Measurements from ENCODE around the gene RTP1.
"Not testable (repeated sequence)": the region's sequence is repeated elsewhere in the genome, so short reads cannot be mapped to it uniquely, and the experiment has no call there.

RTP1 gene, protein sequence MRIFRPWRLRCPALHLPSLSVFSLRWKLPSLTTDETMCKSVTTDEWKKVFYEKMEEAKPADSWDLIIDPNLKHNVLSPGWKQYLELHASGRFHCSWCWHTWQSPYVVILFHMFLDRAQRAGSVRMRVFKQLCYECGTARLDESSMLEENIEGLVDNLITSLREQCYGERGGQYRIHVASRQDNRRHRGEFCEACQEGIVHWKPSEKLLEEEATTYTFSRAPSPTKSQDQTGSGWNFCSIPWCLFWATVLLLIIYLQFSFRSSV

DNA sequence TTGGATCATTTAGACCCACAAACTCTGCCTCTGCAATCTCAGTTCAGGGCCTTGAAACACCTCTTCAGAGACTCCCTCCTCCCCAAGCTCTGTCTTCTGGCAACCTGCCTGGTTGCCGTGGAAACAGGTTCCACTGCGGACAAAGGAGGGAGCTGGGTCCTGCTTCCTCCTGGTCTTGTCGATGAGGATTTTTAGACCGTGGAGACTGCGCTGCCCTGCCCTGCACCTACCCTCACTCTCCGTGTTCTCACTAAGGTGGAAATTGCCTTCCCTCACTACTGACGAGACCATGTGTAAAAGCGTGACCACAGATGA, at the start of gene RTP1:
TSS of gene RTP1 (plus strand) at position 152 of the 315 bp plus-strand sequence. CDS start at position 182, 30 bp downstream.
- in situ Hi-C loops (cut with HindIII; ENCODE audit: low sequenced_read_pairs), result no loop called here

DNA sequence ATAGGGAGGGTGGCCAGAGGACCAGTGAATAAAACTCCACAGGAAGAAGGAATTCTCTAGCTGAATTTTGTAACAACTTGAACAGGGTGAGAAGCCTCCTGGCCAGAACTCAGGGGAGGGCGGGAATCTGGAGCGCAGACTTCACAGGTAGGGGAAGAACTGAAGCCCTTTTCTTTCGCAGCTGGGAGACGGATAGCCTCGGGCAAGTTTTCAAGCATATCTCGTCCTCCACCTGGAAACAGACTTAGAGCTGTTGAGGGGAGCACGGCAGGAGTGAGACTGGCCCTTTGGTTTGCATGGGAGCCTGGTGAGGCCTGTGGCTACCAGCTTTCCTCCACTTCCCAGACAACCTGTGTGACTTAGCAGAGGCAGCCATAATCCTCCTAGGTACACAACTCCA, 47.1 kb upstream of the RTP1 start:
- in situ Hi-C loops (cut with HindIII; ENCODE audit: low sequenced_read_pairs), result no loop called here

DNA sequence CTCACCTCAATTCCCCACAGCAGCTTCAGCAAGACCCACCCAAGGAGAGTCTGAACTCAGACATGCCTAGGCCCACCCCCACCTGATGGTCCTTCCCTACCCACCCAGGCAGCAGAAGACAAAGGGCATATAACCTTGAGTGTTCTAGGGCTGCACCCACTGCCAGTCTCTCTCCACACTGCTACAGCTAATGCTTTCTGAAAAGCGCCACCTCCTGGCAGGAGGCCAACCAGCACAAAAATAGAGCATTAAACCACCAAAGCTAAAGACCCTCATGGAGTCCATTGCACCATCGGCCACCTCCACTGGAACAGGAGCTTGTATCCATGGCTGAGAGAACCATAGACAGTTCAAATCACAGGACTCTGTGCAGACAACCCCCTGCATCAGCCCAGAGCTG, 46.7 kb upstream of the RTP1 start:
- in situ Hi-C loops (cut with HindIII; ENCODE audit: low sequenced_read_pairs), result no loop called here

DNA sequence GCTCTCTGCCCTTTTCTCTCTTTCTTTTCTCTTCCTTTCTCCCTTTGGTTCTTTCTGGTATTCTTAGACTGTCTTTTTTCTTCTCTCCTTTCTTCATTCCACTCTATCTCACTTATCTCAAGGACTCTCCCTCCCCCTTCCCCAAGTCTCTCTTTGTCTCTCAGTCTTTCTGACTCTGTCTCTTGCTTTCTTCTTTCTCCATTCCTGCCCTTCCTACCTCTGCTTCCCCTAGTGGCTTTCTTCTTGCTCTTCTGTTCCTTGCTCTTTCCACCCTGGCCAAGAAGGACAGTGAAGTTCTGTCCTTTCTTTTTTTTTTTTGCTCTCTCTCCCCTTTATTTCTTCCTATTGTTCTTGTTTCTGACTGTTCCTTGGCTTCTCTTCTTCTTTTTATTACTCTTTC, 35.7 kb upstream of the RTP1 start:
- in situ Hi-C loops (cut with HindIII; ENCODE audit: low sequenced_read_pairs), result no loop called here

DNA sequence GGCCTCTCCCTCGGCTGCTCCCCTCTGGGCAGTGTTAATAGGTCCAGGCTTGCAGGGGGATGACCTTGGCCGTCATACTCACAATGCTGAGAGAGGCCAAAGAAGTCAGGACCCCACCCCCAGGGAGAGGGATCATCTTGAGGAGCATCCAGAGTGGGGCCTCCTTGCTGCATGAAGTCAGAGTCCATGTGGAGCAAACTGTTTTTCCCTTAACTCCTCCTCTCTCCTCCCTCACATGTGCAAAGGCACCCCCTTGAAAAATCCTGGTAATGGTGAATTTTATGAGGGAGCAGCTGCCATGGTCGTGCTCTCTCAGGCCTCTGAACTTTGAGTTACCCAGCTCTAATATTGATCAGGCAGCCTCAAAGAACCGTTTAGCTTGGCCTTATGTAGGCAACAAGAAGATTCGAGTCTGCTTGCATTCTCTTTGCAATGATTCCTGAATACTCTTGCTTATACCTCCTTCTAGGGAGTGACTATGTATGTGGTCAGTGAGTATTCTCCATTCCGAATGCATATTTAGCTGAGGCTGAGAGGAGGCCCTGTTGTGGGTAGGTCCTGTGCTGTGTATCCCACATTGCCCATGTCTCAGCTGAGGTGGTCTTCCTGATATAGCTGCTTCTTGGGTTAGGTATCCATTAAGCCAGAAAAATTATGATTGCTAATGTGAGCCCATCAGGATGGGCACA, 34.9 kb upstream of the RTP1 start:
- in situ Hi-C loops (cut with HindIII; ENCODE audit: low sequenced_read_pairs), result no loop called here

DNA sequence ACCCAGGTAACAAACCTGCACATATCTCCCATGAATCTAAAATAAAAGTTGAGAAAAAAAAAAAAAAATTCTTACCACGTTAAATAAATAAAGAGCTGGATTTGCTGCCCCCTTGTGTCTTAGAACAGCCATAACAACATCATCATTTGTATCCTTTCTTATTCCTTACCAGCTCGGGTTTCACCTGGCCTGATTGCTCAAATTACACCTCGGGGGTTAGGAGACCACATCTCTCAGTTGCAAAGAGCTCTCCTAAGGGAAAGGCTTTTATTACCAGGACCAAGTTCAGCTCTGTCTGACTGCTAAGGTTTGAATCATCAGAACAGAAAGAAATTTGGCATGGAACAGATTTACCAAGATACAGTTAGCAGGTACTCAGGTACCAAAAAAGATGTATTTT, 32.1 kb upstream of the RTP1 start:
- in situ Hi-C loops (cut with HindIII; ENCODE audit: low sequenced_read_pairs), result no loop called here

DNA sequence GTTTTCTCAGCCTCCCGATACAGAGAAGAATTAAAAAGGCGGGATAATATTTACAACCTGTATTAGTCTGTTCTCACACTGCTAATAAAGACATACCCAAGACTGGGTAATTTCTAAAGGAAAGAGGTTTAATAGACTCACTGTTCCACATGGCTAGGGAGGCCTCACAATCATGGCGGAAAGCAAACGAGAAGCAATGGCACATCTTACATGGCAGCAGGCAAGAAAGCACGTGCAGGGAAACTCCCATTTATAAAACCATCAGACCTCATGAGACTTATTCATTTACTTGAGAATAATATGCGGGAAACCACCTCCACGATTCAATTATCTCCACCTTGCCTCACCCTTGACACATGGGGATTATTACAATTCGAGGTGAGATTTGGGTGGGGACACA, 30.5 kb upstream of the RTP1 start:
- in situ Hi-C loops (cut with HindIII; ENCODE audit: low sequenced_read_pairs), result no loop called here

DNA sequence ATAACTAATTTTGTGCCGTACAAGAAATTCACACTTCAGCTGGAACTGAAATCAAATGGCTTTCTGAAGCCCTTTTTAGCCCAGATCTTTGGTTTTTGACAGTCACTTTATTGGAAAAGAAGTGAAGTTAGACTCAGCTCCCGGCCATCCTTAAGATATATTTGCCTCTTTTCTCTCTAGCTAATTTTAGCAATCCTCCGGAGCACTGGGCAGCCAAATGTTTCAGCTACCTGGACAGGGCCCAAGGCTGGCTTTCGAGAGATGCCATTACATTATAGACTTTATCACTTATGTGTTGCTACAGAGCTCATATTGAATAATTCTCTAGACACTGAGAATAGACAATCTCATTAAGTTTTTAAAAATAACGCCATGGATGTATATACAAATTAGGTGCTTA, 29.5 kb upstream of the RTP1 start:
- in situ Hi-C loops (cut with HindIII; ENCODE audit: low sequenced_read_pairs), result no loop called here

DNA sequence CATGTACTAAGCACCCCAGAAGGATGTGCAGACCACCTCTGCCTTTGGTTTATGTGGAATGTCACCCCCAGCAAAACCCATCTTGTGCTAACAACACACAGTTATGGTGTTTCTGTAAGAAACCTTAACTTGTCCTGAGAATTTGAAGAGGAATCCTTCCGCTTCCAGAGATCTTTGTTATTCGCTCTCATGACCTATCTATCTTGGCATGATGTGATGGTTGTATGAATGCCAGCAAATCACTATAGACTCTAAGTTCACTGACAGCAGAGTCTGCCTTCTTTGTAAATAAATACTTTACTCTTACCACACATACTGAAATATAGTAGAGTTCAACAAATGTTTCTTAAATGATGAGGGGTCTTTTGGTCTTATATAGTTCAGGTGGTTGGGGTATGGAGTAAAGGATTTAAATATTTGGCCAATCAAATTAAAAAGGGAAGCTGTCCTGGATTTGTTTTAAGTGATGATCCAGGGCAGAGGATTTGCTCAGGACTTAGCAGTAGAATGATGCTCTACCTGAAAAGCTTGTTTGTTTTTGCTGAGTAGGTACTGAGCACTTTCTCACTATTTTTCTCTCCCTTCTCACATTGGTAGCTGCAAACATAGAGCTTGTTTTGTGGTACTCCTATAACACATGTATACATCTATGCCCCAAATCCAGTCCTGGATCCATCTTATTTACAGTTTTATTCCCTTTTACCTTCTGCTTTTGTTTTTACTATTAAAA, 27.9 kb upstream of the RTP1 start:
- in situ Hi-C loops (cut with HindIII; ENCODE audit: low sequenced_read_pairs), result no loop called here

DNA sequence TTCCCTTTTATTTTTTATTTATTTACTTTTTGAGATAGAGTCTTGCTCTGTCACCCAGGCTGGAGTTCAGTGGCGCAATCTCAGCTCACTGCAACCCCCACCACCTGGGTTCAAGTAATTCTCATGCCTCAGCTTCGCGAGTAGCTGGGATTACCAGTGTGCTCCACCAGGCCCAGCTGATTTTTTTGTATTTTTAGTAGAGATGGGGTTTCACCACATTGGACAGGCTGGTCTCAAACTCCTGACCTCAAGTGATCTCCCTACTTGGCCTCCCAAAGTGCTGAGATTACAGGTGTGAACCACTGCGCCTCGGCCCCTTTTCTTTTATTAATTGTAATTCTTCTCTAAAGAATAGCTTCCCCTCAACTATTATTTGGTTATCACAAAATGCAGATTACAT, 26.4 kb upstream of the RTP1 start:
- in situ Hi-C loops (cut with HindIII; ENCODE audit: low sequenced_read_pairs), result not testable (repeated sequence)

DNA sequence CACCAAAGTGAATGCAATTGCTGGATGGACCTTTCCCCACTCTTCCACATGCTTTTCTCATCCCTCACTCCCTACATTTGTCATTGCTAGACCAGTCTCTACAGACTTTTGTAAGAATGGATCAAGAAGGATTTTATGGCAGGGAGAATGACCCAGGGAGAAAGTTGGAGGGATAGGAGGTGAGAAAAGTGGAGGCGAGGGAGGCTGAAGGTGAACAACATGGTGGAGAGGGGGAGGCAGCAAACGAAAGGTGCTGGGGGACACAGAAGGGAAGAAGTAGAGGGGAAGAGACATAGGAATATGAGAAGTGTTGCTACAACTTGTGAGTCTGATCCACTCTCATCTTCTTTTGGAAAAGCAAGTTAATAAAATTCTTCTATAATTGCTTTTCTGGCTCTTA, 24.4 kb upstream of the RTP1 start:
- in situ Hi-C loops (cut with HindIII; ENCODE audit: low sequenced_read_pairs), result no loop called here

DNA sequence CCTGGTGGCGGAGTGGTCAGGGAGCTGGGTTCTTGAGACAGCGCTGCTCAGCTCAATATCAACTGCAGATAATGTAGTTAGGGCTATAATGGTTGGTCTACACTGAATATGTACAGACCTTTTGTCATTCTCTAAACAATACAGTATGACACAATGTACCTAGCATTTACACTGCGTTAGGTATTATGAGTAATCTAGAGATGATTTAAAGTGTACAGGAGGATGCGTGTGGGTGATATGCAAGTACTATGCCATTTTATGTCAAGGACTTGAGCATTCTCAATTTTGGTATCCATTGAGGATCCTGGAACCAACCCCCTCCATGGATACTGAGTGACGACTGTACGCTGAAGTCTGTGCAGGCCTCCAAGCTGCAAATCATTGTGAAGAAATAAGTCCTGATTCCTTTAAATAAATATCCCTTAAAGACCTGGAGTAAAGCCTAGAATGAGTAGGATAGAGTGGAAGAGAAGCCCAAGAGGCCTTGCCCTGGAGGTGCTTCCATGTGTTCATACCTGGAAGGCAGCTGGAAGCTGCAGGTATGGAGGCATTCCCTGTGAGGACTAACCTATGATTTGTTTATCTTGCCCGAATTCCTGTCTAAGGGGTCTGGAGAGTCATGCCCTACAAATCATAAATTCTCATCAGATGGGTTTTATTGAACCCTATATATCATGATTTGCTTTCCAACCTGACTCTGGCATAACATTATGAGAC, 15.7 kb upstream of the RTP1 start:
- in situ Hi-C loops (cut with HindIII; ENCODE audit: low sequenced_read_pairs), result no loop called here

DNA sequence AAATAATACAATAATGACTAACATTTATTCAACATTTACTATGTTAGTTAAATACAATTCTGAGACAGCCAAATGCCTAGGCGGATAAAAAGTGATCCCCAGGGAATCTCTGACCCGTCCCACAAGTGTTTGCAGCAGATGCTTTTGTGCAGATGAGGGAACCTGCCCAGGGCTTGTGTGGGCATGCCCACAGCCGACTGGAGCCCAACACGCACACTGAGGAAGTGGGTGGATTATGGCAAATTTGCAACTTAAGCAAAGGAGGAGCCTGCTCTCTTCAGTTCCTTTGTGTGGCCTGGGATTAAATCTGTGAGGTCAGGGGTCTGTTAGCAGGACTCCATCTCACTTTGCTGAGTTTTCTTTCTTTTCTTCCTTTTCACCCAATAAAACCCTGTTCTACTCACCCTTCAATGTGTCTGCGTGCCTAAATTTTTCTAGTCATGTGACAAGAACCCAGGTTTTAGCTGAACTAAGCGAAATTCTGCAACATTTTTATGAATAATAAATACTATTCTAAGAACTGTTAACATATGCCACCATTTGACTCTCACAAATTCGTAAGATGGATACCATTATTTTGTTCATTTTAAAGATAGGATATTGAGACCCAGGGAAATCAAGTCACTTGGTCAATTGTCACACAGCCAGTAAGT, 13.9 kb upstream of the RTP1 start:
- in situ Hi-C loops (cut with HindIII; ENCODE audit: low sequenced_read_pairs), result no loop called here

DNA sequence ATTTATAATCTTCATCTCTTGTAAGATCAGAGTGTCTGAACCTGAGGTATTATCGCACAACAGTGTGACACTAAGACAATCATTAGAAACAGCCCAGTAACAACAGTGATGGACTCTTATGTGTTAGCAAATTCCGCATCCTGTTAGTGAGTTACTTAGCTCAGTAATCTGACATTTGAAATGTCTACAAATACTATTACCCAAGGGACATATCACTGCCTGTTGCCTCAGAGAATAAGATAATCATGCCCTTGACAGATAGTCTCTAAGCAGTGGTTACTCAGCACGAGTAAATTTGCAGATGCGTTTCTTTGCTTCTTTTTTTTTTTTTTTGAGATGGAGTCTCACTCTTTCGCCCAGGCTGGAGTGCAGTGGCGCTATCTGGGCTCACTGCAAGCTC, 13.4 kb upstream of the RTP1 start:
- in situ Hi-C loops (cut with HindIII; ENCODE audit: low sequenced_read_pairs), result no loop called here

DNA sequence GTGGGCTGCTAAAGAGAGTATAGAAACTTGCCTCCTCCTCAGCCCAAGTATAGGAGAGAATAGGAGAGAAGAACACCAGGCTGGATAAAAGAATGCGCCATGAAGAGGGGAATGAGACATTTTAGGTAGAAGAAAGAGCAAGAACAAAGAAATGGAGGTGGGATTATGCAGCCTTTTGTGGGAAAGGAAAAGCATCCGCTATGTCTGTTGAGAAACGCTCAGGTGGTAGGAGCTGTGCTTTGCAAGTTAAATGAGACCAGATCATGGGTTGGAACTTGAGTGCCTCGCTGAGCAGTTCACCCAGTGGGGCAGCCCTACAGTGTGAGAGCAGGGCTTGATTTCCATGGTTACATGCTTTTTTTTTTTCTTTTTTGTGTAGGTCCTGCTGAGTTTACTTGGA, 11.5 kb upstream of the RTP1 start:
- in situ Hi-C loops (cut with HindIII; ENCODE audit: low sequenced_read_pairs), result no loop called here

DNA sequence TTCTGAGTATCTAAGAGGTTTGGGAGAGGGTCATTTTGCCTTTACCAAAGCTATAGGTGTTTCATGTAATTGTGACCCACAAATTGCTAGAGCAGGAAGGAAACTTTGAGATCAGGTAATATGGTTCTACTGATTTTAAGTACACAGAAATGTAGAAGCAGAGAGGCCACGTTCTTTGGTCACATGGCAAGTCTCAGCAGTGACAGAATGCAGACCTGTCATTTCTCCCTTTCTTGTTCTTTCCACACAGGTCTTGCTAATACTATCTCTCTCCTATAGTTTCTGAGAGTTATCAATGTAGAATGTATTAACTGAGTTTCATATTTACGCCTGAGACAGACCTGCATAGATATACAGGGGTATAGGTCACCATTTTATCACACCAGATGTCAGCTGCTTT, 10.9 kb upstream of the RTP1 start:
- in situ Hi-C loops (cut with HindIII; ENCODE audit: low sequenced_read_pairs), result no loop called here

DNA sequence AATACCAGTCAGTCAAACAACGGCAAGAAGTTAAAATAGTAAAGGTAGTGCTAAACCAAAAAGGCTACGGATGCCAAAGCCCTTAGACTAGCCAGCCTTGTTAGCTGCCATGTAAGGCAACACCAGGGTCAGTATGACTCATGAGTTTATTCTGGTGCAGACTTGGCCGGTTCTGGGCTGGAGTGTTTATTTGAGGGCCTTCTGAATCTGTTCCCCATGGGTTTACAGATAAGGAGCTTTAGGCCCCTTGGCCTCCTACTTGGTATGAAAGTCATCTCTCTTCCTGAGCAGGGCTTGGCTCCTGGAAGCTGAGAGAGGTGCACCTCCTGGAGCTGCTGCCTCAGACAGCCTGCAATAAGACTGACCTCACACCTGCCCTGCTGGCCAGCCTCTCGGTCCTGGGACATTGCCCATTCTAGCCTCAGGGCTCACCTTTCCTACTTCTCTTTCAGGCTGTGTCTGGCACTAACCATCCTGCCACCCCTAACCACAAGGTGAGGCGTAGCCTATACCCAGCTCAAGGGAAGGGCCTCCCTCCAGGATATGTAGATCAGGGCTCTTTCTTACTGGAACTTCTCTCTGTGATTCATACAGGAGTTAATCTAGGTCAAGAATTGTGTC, 10.4 kb upstream of the RTP1 start:
- in situ Hi-C loops (cut with HindIII; ENCODE audit: low sequenced_read_pairs), result no loop called here

DNA sequence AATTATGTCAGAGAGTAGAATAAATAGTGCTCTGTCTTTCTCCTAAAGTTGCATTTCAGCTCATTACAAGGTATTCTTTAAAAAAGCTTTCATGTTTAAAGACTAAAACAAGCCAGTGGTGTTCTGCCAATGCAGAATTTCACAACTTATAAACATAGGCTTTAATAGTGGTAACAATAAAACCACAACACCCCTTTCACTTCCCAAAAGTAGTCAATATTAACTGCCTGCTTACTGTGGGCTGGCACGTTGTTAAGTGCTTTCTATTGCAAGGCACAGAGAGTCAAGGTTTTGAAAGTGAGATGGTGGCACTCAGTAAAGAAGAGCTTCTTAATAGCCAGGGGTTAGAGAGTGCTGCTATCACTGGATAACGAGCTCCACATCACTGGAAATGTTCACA, 8.4 kb upstream of the RTP1 start:
- in situ Hi-C loops (cut with HindIII; ENCODE audit: low sequenced_read_pairs), result no loop called here

DNA sequence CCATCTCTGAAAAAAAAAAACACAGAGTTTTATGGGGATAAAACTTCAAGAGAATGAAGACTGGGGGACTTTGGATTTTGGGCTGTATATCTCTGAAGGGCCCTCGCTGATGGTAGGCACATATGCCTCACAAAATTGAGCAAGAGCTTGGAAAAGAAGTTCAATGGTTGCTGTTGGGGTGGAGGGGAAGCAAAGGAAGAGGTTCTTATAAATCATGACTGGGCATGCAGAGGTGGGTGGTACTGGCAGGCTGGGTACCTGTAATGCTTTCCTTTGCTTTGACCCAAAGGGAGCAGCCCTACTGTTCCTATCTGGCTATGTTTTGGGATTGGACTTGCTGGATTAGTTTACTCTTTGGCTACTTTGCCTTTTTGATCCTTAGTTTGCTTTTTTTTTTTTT, 6.0 kb upstream of the RTP1 start:
- in situ Hi-C loops (cut with HindIII; ENCODE audit: low sequenced_read_pairs), result loop anchor here (5.0 kb wide), 1 partner anchor 79 kb away; no protein-coding TSS in a partner anchor

DNA sequence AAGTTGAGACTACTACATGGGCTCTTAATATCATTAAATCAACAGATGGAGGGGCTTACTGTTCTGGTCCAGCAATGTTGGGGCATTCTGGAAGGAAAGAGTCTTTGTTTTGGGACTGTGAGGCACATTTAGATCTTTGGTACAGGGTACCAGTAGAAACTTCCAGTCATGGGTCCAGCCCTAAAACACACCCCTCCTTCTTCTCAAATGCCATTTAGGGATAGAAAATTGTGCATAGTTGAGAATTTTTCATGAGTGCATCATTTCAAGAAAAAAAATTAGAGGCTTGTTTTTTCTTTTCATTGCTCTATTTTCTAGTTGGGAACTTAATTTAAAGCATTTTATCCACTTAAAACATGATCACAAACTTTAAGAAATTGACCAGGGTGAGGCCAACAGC, 4.1 kb upstream of the RTP1 start:
- in situ Hi-C loops (cut with HindIII; ENCODE audit: low sequenced_read_pairs), result loop anchor here (5.0 kb wide), 1 partner anchor 81 kb away; no protein-coding TSS in a partner anchor
